22Rv1 (cell line): ENCODE measurements around the gene AKAP6.
"Not testable (repeated sequence)": the region's sequence is repeated elsewhere in the genome, so short reads cannot be mapped to it uniquely, and the experiment has no call there.

Experiments used
- ZFX ChIP-seq: fragments of 450-650 bp; IDR thresholded peaks from 2 replicates; pipeline ENCODE4 v1.6.1; 2017; ENCODE audit warnings: antibody characterized with exemption, borderline replicate concordance
- TF ChIP-seq, protein P1 (sequence below): fragments of 450-650 bp; IDR thresholded peaks from 2 replicates; pipeline ENCODE4 v1.5.1; 2017; ENCODE audit warnings: mild to moderate bottlenecking

- TF ChIP-seq, protein P1, sequence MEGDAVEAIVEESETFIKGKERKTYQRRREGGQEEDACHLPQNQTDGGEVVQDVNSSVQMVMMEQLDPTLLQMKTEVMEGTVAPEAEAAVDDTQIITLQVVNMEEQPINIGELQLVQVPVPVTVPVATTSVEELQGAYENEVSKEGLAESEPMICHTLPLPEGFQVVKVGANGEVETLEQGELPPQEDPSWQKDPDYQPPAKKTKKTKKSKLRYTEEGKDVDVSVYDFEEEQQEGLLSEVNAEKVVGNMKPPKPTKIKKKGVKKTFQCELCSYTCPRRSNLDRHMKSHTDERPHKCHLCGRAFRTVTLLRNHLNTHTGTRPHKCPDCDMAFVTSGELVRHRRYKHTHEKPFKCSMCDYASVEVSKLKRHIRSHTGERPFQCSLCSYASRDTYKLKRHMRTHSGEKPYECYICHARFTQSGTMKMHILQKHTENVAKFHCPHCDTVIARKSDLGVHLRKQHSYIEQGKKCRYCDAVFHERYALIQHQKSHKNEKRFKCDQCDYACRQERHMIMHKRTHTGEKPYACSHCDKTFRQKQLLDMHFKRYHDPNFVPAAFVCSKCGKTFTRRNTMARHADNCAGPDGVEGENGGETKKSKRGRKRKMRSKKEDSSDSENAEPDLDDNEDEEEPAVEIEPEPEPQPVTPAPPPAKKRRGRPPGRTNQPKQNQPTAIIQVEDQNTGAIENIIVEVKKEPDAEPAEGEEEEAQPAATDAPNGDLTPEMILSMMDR: not testable (repeated sequence)
- not testable (repeated sequence) for TF ChIP-seq ZFX
These were observed 254.3 kb downstream of the AKAP6 start for GRCh38 chr14:32583427-32583826.
